ENCODE data around the gene BRPF3.
A peak's percentile ranks its signal among the peaks of the same experiment; 100 is the strongest.

Gene BRPF3

GRCh38 chr6:36196113-36196879, at the start of gene BRPF3:
TSS of gene BRPF3 (plus strand) at chr6:36196744. CDS start at chr6:36200323, 3,579 bp downstream.
- DNase-seq: peak; percentile 47

GRCh38 chr6:36147294-36147693, 49.2 kb upstream of the BRPF3 start:
- DNase-seq: no peak

GRCh38 chr6:36149476-36149875, 47.1 kb upstream of the BRPF3 start:
- no peak for DNase-seq

- no peak for DNase-seq
Measured at GRCh38 chr6:36150283-36150682, 46.3 kb upstream of the BRPF3 start.

- DNase-seq: no peak
Measured at GRCh38 chr6:36154286-36154685, 42.3 kb upstream of the BRPF3 start.

GRCh38 chr6:36155662-36156061, 40.9 kb upstream of the BRPF3 start:
- no peak for DNase-seq

- no peak for DNase-seq
Measured at GRCh38 chr6:36160147-36160760, 36.3 kb upstream of the BRPF3 start.

- DNase-seq: no peak
Measured at GRCh38 chr6:36169023-36170007, 27.2 kb upstream of the BRPF3 start.

- DNase-seq: no peak
Measured at GRCh38 chr6:36170704-36171103, 25.8 kb upstream of the BRPF3 start.

GRCh38 chr6:36171573-36171972, 25.0 kb upstream of the BRPF3 start:
- DNase-seq: no peak

- no peak for DNase-seq
Measured at GRCh38 chr6:36177166-36177565, 19.4 kb upstream of the BRPF3 start.

GRCh38 chr6:36178544-36178943, 18.0 kb upstream of the BRPF3 start:
- no peak for DNase-seq

- no peak for DNase-seq
Measured at GRCh38 chr6:36180126-36180525, 16.4 kb upstream of the BRPF3 start.

GRCh38 chr6:36184311-36184710, 12.2 kb upstream of the BRPF3 start:
- no peak for DNase-seq

- no peak for DNase-seq
Measured at GRCh38 chr6:36186199-36186598, 10.3 kb upstream of the BRPF3 start.

- DNase-seq: no peak
Measured at GRCh38 chr6:36187446-36187845, 9.1 kb upstream of the BRPF3 start.

- no peak for DNase-seq
Measured at GRCh38 chr6:36195471-36196112, 952 bp upstream of the BRPF3 start.

GRCh38 chr6:36196880-36197548, 470 bp downstream of the BRPF3 start:
- DNase-seq: peak; percentile 92

- no peak for DNase-seq
Measured at GRCh38 chr6:36197739-36198221, 1.2 kb downstream of the BRPF3 start.

- no peak for DNase-seq
Measured at GRCh38 chr6:36198986-36199385, 2.4 kb downstream of the BRPF3 start.

GRCh38 chr6:36200154-36200891, 3.8 kb downstream of the BRPF3 start:
- DNase-seq: no peak
